ENCODE results near the gene CAMK2B. TPM values are rescaled to one million over a fixed set of nuclear protein-coding genes. Genes with fewer than 3 reads are reported as not detected.
A peak's percentile ranks its signal among the peaks of the same experiment; 100 is the strongest.

Gene CAMK2B
- total RNA-seq, 4 donors from 2014 or later = 35.3 to 64.8 (median 46.0) TPM

GRCh38 chr7:44210107-44210506 is 115.3 kb downstream of the CAMK2B start:
- H3K27ac ChIP-seq = no peak overlapping the region
- intact Hi-C loops (cut with DNase I; ENCODE audit: low total_unique reads) (no loop called here), in situ Hi-C loops (cut with MboI; ENCODE audit: low sequenced_read_pairs in 4 of 4) (loop anchor here in 1 of 4 donors (25.0 kb wide), 1 partner anchor 277 kb away; the partner anchor contains the start of gene NUDCD3)
- no peaks in the 10 kb centered on the region for H3K27me3 ChIP-seq
- H3K9me3 ChIP-seq = no peaks in the 10 kb centered on the region
- TF ChIP-seq POLR2A (IDR thresholded peaks at IDR 0.05) (no peak), CTCF (IDR thresholded peaks at IDR 0.05 in 4 of 5, conservative IDR thresholded peaks at IDR 0.05 in 1 of 5) (no peak)
- H3K4me1 ChIP-seq = peaks cover 4 to 9% of the 10 kb centered on the region in 2 donors
- no peak overlapping the region for H3K4me3 ChIP-seq
- peaks cover 0 to 77% of the 10 kb centered on the region in 2 donors for H3K36me3 ChIP-seq
- ATAC-seq (no peak), DNase-seq (peak in 1 of 2 donors; percentile 6)

- intact Hi-C loops (cut with DNase I; ENCODE audit: low total_unique reads) = no loop called here
- peaks cover 0 to 87% of the 10 kb centered on the region in 2 donors for H3K36me3 ChIP-seq
- in situ Hi-C loops (cut with MboI; ENCODE audit: low sequenced_read_pairs in 4 of 4) = loop anchor here in 1 of 4 donors (25.0 kb wide), 1 partner anchor 279 kb away; the partner anchor contains the start of gene NUDCD3
Observed at GRCh38 chr7:44208085-44208484, 117.3 kb downstream of the CAMK2B start.

GRCh38 chr7:44206008-44206407 is 119.4 kb downstream of the CAMK2B start:
- TF ChIP-seq CTCF (IDR thresholded peaks at IDR 0.05 in 4 of 5, conservative IDR thresholded peaks at IDR 0.05 in 1 of 5) (no peak), POLR2A (IDR thresholded peaks at IDR 0.05) (no peak)
- in situ Hi-C loops (cut with MboI; ENCODE audit: low sequenced_read_pairs in 4 of 4) (loop anchor here in 1 of 4 donors (25.0 kb wide), 1 partner anchor 281 kb away; the partner anchor contains the start of gene NUDCD3), intact Hi-C loops (cut with DNase I; ENCODE audit: low total_unique reads) (no loop called here)
- no peaks in the 10 kb centered on the region for H3K9me3 ChIP-seq
- ATAC-seq (no peak), DNase-seq (peak in 1 of 2 donors; percentile 6)
- no peaks in the 10 kb centered on the region for H3K27me3 ChIP-seq
- H3K4me3 ChIP-seq = no peak overlapping the region
- no peak overlapping the region for H3K27ac ChIP-seq
- peaks cover 14% of the 10 kb centered on the region in 2 donors for H3K4me1 ChIP-seq
- H3K36me3 ChIP-seq = peaks cover 0 to 69% of the 10 kb centered on the region in 2 donors

More at GRCh38 chr7:44208085-44208484, 117.3 kb downstream of the CAMK2B start:
- H3K27ac ChIP-seq = no peak overlapping the region
- DNase-seq (peak in 1 of 2 donors; percentile 4), ATAC-seq (no peak)
- no peak for TF ChIP-seq POLR2A (IDR thresholded peaks at IDR 0.05)
- no peak for TF ChIP-seq CTCF (IDR thresholded peaks at IDR 0.05 in 4 of 5, conservative IDR thresholded peaks at IDR 0.05 in 1 of 5)
- H3K4me1 ChIP-seq = peaks cover under 1% of the 10 kb centered on the region in 2 donors
- no peaks in the 10 kb centered on the region for H3K9me3 ChIP-seq
- no peak overlapping the region for H3K4me3 ChIP-seq
- H3K27me3 ChIP-seq = no peaks in the 10 kb centered on the region

- DNase-seq = no peak
- H3K9me3 ChIP-seq = no peaks in the 10 kb centered on the region
- peaks cover 0 to 27% of the 10 kb centered on the region in 2 donors for H3K36me3 ChIP-seq
- H3K4me1 ChIP-seq = peaks cover 14% of the 10 kb centered on the region in 2 donors
- no peak for ATAC-seq
- TF ChIP-seq POLR2A (IDR thresholded peaks at IDR 0.05) (no peak), CTCF (IDR thresholded peaks at IDR 0.05 in 4 of 5, conservative IDR thresholded peaks at IDR 0.05 in 1 of 5) (no peak)
- intact Hi-C loops (cut with DNase I; ENCODE audit: low total_unique reads) = loop anchor here (2.0 kb wide), 1 partner anchor 79 kb away; the partner anchor contains the start of gene POLD2
- H3K4me3 ChIP-seq = peak overlapping the region; percentile 80 to 98 (median 91)
- no peaks in the 10 kb centered on the region for H3K27me3 ChIP-seq
- in situ Hi-C loops (cut with MboI; ENCODE audit: low sequenced_read_pairs in 4 of 4) = loop anchor here in 1 of 4 donors (25.0 kb wide), 1 partner anchor 285 kb away; the partner anchor contains the start of gene NUDCD3
- peak overlapping the region in 1 of 4 donors; percentile 87 for H3K27ac ChIP-seq
Observed at GRCh38 chr7:44201813-44202212, 123.6 kb downstream of the CAMK2B start.

Data from gastrocnemius medialis (tissue), 4 donors.